ENCODE measurements around the gene CDH4.

Gene CDH4

GRCh38 chr20:61885759-61886715 lies 634.0 kb downstream of the CDH4 start:
- DNase-seq (ENCODE audit: low spot score): no peak
- TF ChIP-seq CTCF (IDR thresholded peaks at IDR 0.05; ENCODE audit: borderline replicate concordance, control extremely low read depth, extremely low read depth, insufficient read depth, missing control alignments): no peak
- in situ Hi-C loops (cut with MboI; ENCODE audit: low sequenced_read_pairs, unreplicated experiment): no loop called here

- in situ Hi-C loops (cut with MboI; ENCODE audit: low sequenced_read_pairs, unreplicated experiment): no loop called here
- peak; percentile 60 for TF ChIP-seq CTCF (IDR thresholded peaks at IDR 0.05; ENCODE audit: borderline replicate concordance, control extremely low read depth, extremely low read depth, insufficient read depth, missing control alignments)
- DNase-seq (ENCODE audit: low spot score): peak; percentile 67
Observed at GRCh38 chr20:61886721-61887595, 634.9 kb downstream of the CDH4 start.

GRCh38 chr20:61887596-61888093 lies 635.6 kb downstream of the CDH4 start:
- no peak for DNase-seq (ENCODE audit: low spot score)
- no peak for TF ChIP-seq CTCF (IDR thresholded peaks at IDR 0.05; ENCODE audit: borderline replicate concordance, control extremely low read depth, extremely low read depth, insufficient read depth, missing control alignments)
- in situ Hi-C loops (cut with MboI; ENCODE audit: low sequenced_read_pairs, unreplicated experiment): no loop called here

- no peak for TF ChIP-seq CTCF (IDR thresholded peaks at IDR 0.05; ENCODE audit: borderline replicate concordance, control extremely low read depth, extremely low read depth, insufficient read depth, missing control alignments)
- DNase-seq (ENCODE audit: low spot score): no peak
- in situ Hi-C loops (cut with MboI; ENCODE audit: low sequenced_read_pairs, unreplicated experiment): no loop called here
Observed at GRCh38 chr20:61888101-61888865, 636.2 kb downstream of the CDH4 start.

- TF ChIP-seq CTCF (IDR thresholded peaks at IDR 0.05; ENCODE audit: borderline replicate concordance, control extremely low read depth, extremely low read depth, insufficient read depth, missing control alignments): no peak
- DNase-seq (ENCODE audit: low spot score): no peak
- in situ Hi-C loops (cut with MboI; ENCODE audit: low sequenced_read_pairs, unreplicated experiment): no loop called here
Observed at GRCh38 chr20:61889659-61890058, 637.6 kb downstream of the CDH4 start.

GRCh38 chr20:61890210-61890609 lies 638.1 kb downstream of the CDH4 start:
- DNase-seq (ENCODE audit: low spot score): no peak
- in situ Hi-C loops (cut with MboI; ENCODE audit: low sequenced_read_pairs, unreplicated experiment): no loop called here
- TF ChIP-seq CTCF (IDR thresholded peaks at IDR 0.05; ENCODE audit: borderline replicate concordance, control extremely low read depth, extremely low read depth, insufficient read depth, missing control alignments): no peak
